Fibroblast of mammary gland (primary cell): ENCODE data around the gene NPDC1.

Experiments
- DNase-seq: peaks from one replicate; pipeline ENCODE4 v3.0.0-alpha.2; 2010; ENCODE audit warnings: low read depth
- H3K4me3 ChIP-seq: 2 replicates; pipeline ENCODE4 v1.5.1; 2011; ENCODE audit warnings: low read depth, mild to moderate bottlenecking, low read length, moderate library complexity; ENCODE audit not compliant: control insufficient read depth
- CTCF ChIP-seq: conservative IDR thresholded peaks from 2 replicates; pipeline ENCODE4 v1.5.1; 2011; ENCODE audit warnings: low read depth, low read length, inconsistent platforms; ENCODE audit not compliant: control insufficient read depth, insufficient read depth

Gene NPDC1

DNA sequence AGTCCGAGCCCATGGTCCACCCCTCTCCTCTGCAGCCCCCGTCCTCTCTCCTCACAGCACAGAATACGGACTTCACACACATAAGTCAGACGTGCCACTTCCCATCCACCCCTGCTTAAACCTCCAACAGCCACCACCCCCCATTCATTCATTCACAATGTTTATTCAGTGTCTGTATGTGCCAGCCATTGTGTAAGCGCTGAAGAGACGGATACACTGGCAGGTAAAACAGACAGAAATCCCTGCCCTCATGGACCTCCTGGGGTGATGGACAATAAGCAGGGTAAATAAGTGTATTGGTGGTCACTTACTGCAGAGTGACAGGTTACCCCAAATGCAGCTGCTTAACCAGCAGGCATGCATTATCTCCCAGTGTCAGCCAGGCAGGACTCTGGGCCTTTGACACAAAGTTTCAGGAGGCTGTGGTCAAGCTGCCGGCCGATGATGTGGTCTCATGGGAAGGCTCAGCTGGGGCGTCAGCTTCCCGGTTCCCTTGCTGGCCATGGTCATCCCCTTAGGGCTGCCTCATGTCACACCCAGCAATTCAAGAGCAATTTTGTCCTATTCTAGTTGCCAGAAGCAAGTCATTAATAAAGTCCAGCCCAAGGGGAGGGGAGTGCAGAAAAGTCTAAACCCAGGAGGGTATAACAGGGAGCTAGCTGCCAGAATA, 55.6 kb downstream of the NPDC1 start:
- H3K4me3 ChIP-seq: no peak overlapping the region
- DNase-seq: no peak
- TF ChIP-seq CTCF: no peak
